ENCODE results near the gene TMA7. TPM values are rescaled to one million over a fixed set of nuclear protein-coding genes. Genes with fewer than 3 reads are reported as not detected.

Gene TMA7
- polyA plus RNA-seq, 2 of the 4 experiments (the other 2 are of a cell fraction), result 303 to 417 TPM

DNA sequence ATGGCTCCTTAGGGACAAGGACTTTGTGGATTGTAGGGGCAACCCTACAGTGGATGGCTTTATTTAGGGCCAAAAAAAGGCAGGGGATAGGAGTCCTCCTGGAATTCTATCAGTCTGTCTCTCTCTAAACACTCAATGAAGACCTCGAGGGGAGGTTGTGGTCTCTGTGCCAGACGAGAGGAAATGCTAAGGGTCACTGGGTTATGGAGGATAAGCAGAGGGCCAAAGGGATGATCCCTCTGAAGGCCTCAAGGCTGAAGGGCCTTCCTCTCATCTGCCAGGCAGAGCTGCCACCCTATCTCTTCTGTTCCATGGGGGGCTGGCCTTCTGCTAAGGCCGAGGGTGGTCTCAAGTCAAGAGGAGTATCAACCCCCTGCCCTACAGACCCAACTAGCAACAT is 37.1 kb upstream of the TMA7 start:
- ChIA-PET POLR2A (no interaction called here), CTCF (interaction anchor here (3.6 to 31.5 kb wide), 2 partner anchors 8 to 29 kb away, joined by 18 to 488 read pairs; partner anchors contain the start of gene PLXNB1)
- H3K9me3 ChIP-seq, result no peaks in the 10 kb centered on the region
- no peak for TF ChIP-seq POLR2AphosphoS2 (conservative IDR thresholded peaks at IDR 0.05; ENCODE audit: low read length)
- TF ChIP-seq NFE2L2 (conservative IDR thresholded peaks at IDR 0.05; ENCODE audit: low read length), result no peak
- no peak for FAIRE-seq
- no peak overlapping the region; a peak in 1 of 6 replicates for H3K27ac ChIP-seq
- H3K4me2 ChIP-seq, result no peak overlapping the region
- WGBS (ENCODE audit: missing lambda C conversion rate), result 77% methylated on average over 3 of the region's 3 CpGs
- no peak for DNase-seq (ENCODE audit: low read depth in 1 of 2, low spot score in 1 of 2)
- no peak overlapping the region for H3K4me3 ChIP-seq
- H3K4me1 ChIP-seq, result peaks cover 10% of the 10 kb centered on the region
- no peak for ATAC-seq

- H3K4me3 ChIP-seq, result no peak overlapping the region
- TF ChIP-seq, protein P1, sequence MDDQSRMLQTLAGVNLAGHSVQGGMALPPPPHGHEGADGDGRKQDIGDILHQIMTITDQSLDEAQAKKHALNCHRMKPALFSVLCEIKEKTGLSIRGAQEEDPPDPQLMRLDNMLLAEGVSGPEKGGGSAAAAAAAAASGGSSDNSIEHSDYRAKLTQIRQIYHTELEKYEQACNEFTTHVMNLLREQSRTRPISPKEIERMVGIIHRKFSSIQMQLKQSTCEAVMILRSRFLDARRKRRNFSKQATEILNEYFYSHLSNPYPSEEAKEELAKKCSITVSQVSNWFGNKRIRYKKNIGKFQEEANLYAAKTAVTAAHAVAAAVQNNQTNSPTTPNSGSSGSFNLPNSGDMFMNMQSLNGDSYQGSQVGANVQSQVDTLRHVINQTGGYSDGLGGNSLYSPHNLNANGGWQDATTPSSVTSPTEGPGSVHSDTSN (IDR thresholded peaks at IDR 0.05), result no peak
- TF ChIP-seq, protein P2, sequence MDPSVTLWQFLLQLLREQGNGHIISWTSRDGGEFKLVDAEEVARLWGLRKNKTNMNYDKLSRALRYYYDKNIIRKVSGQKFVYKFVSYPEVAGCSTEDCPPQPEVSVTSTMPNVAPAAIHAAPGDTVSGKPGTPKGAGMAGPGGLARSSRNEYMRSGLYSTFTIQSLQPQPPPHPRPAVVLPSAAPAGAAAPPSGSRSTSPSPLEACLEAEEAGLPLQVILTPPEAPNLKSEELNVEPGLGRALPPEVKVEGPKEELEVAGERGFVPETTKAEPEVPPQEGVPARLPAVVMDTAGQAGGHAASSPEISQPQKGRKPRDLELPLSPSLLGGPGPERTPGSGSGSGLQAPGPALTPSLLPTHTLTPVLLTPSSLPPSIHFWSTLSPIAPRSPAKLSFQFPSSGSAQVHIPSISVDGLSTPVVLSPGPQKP (IDR thresholded peaks at IDR 0.05; ENCODE audit: low read depth, low read length), result no peak
- TF ChIP-seq JUNB (IDR thresholded peaks at IDR 0.05), result no peak
- no peak for TF ChIP-seq PHF8 (IDR thresholded peaks at IDR 0.05; ENCODE audit: borderline replicate concordance, low read depth)
- TF ChIP-seq FOSL2 (IDR thresholded peaks at IDR 0.05), result no peak
- TF ChIP-seq FOSL2 (CRISPR knock-in tag; IDR thresholded peaks at IDR 0.05), result no peak
- TF ChIP-seq, protein P3, sequence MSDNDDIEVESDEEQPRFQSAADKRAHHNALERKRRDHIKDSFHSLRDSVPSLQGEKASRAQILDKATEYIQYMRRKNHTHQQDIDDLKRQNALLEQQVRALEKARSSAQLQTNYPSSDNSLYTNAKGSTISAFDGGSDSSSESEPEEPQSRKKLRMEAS (IDR thresholded peaks at IDR 0.05), result no peak
- no peak for TF ChIP-seq CHD4 (IDR thresholded peaks at IDR 0.05; ENCODE audit: borderline replicate concordance)
- no peak for TF ChIP-seq CHD2 (IDR thresholded peaks at IDR 0.05; ENCODE audit: low read length, partially characterized antibody)
- TF ChIP-seq, protein P4, sequence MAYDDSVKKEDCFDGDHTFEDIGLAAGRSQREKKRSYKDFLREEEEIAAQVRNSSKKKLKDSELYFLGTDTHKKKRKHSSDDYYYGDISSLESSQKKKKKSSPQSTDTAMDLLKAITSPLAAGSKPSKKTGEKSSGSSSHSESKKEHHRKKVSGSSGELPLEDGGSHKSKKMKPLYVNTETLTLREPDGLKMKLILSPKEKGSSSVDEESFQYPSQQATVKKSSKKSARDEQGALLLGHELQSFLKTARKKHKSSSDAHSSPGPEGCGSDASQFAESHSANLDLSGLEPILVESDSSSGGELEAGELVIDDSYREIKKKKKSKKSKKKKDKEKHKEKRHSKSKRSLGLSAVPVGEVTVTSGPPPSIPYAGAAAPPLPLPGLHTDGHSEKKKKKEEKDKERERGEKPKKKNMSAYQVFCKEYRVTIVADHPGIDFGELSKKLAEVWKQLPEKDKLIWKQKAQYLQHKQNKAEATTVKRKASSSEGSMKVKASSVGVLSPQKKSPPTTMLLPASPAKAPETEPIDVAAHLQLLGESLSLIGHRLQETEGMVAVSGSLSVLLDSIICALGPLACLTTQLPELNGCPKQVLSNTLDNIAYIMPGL (CRISPR knock-in tag; IDR thresholded peaks at IDR 0.05; ENCODE audit: borderline replicate concordance), result no peak
- no peak for TF ChIP-seq POLR2AphosphoS2 (conservative IDR thresholded peaks at IDR 0.05; ENCODE audit: low read length)
- no peak for TF ChIP-seq RAD21 (conservative IDR thresholded peaks at IDR 0.05 in 1 of 2, IDR thresholded peaks at IDR 0.05 in 1 of 2)
- TF ChIP-seq FOXS1 (CRISPR knock-in tag; IDR thresholded peaks at IDR 0.05), result no peak
- no peak for TF ChIP-seq EHF (CRISPR knock-in tag; IDR thresholded peaks at IDR 0.05)
- TF ChIP-seq GATA3 (IDR thresholded peaks at IDR 0.05; ENCODE audit: borderline replicate concordance), result no peak
- no peak for TF ChIP-seq TFCP2L1 (CRISPR knock-in tag; IDR thresholded peaks at IDR 0.05)
- TF ChIP-seq ZNF302 (CRISPR knock-in tag; IDR thresholded peaks at IDR 0.05), result no peak
- no peak for TF ChIP-seq HOXB5 (CRISPR knock-in tag; IDR thresholded peaks at IDR 0.05)
- TF ChIP-seq ZFP36 (IDR thresholded peaks at IDR 0.05; ENCODE audit: borderline replicate concordance, partially characterized antibody), result no peak
- no peak for TF ChIP-seq USF2 (IDR thresholded peaks at IDR 0.05)
- no peak for TF ChIP-seq RNF2 (IDR thresholded peaks at IDR 0.05; ENCODE audit: borderline replicate concordance, low read depth)
- H3K4me1 ChIP-seq, result peaks cover 10% of the 10 kb centered on the region
- FAIRE-seq (no peak), ATAC-seq (no peak), DNase-seq (ENCODE audit: low read depth in 1 of 2, low spot score in 1 of 2) (no peak)
- H3K9me3 ChIP-seq, result no peaks in the 10 kb centered on the region
- H3K27ac ChIP-seq, result no peak overlapping the region
- no peak overlapping the region for H3K4me2 ChIP-seq
- POLR2A ChIA-PET, result no interaction called here
- WGBS (ENCODE audit: missing lambda C conversion rate), result 89% methylated on average over 10 of the region's 15 CpGs
- CTCF ChIA-PET, result interaction anchor here (0.8 to 31.5 kb wide), 3 partner anchors 20 to 125 kb away, joined by 3 to 488 read pairs (median 4); partner anchors contain the start of gene PLXNB1
Measured at GRCh38 chr3:48403533-48404439, 36.3 kb upstream of the TMA7 start.
